Effector memory CD4-positive, alpha-beta T cell (primary cell): Measurements from ENCODE around the gene NFIX.

Experiments used
- DNase-seq, 3 donors: peaks; one replicate each; pipeline ENCODE4 v3.0.0-alpha.2; 2020
- H3K27ac ChIP-seq: 2 replicates; pipeline ENCODE4 v1.7.0; 2013; ENCODE audit warnings: mild to moderate bottlenecking, low read length, moderate library complexity; ENCODE audit not compliant: insufficient read depth, poor library complexity, severe bottlenecking
- H3K27me3 ChIP-seq: replicated peaks from 2 replicates; pipeline ENCODE4 v1.7.0; 2013; ENCODE audit warnings: mild to moderate bottlenecking, low read length; ENCODE audit not compliant: insufficient read depth, control insufficient read depth, poor library complexity, severe bottlenecking
- H3K36me3 ChIP-seq: 2 replicates; pipeline ENCODE4 v1.7.0; 2013; ENCODE audit warnings: mild to moderate bottlenecking, low read length, moderate library complexity; ENCODE audit not compliant: control insufficient read depth, insufficient read depth
- H3K4me1 ChIP-seq: 2 replicates; pipeline ENCODE4 v1.7.0; 2013; ENCODE audit warnings: low read length, mild to moderate bottlenecking; ENCODE audit not compliant: control insufficient read depth, insufficient read depth, poor library complexity, severe bottlenecking
- H3K4me3 ChIP-seq: 2 replicates; pipeline ENCODE4 v1.7.0; 2013; ENCODE audit warnings: low read length, low read depth, mild to moderate bottlenecking; ENCODE audit not compliant: insufficient read depth, poor library complexity, severe bottlenecking
- H3K9me3 ChIP-seq: 2 replicates; pipeline ENCODE4 v1.7.0; 2013; ENCODE audit warnings: mild to moderate bottlenecking, low read length, moderate library complexity; ENCODE audit not compliant: control insufficient read depth

The NFIX gene

GRCh38 chr19:13085666-13086065 is 90.4 kb downstream of the NFIX start:
- H3K4me1 ChIP-seq, result no peaks in the 10 kb centered on the region
- H3K27ac ChIP-seq, result no peak overlapping the region
- H3K9me3 ChIP-seq, result no peaks in the 10 kb centered on the region
- H3K36me3 ChIP-seq, result no peaks in the 10 kb centered on the region
- no peak for DNase-seq
- no peaks in the 10 kb centered on the region for H3K27me3 ChIP-seq
- H3K4me3 ChIP-seq, result no peak overlapping the region

GRCh38 chr19:13086341-13086740 is 91.1 kb downstream of the NFIX start:
- H3K9me3 ChIP-seq, result no peaks in the 10 kb centered on the region
- H3K27me3 ChIP-seq, result no peaks in the 10 kb centered on the region
- no peaks in the 10 kb centered on the region for H3K4me1 ChIP-seq
- H3K27ac ChIP-seq, result no peak overlapping the region
- no peaks in the 10 kb centered on the region for H3K36me3 ChIP-seq
- no peak for DNase-seq
- no peak overlapping the region for H3K4me3 ChIP-seq

DNA sequence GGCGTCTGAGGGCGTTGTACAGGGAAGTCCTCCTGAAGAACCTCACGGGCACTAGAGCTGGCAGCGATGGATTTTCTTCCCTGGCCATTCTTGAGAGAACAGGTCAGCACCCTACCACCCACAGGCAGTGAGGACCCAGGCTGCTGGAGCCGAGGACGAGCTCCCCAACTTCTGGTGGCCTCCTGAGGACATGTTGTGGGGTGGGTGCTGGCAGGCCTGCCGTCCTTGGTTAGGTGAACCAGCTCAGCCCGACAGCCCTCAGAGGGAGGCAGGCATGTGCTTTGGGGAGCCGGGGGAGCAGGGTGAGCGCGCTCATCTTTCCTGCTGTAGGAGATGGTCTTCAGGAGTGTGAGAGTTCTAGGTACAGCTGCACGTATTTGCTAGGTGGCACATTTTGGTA is 92.0 kb downstream of the NFIX start:
- H3K4me3 ChIP-seq, result no peak overlapping the region
- no peaks in the 10 kb centered on the region for H3K4me1 ChIP-seq
- H3K27ac ChIP-seq, result no peak overlapping the region
- H3K36me3 ChIP-seq, result no peaks in the 10 kb centered on the region
- no peaks in the 10 kb centered on the region for H3K27me3 ChIP-seq
- DNase-seq, result no peak
- no peaks in the 10 kb centered on the region for H3K9me3 ChIP-seq

- no peaks in the 10 kb centered on the region for H3K4me1 ChIP-seq
- no peak overlapping the region for H3K4me3 ChIP-seq
- no peak for DNase-seq
- H3K36me3 ChIP-seq, result no peaks in the 10 kb centered on the region
- no peak overlapping the region for H3K27ac ChIP-seq
- H3K27me3 ChIP-seq, result no peaks in the 10 kb centered on the region
- H3K9me3 ChIP-seq, result no peaks in the 10 kb centered on the region
These were observed 92.7 kb downstream of the NFIX start for GRCh38 chr19:13087795-13088537.

- Histone ChIP-seq H3K27ac (no peak overlapping the region), H3K4me3 (no peak overlapping the region), H3K9me3 (no peaks in the 10 kb centered on the region), H3K36me3 (no peaks in the 10 kb centered on the region), H3K4me1 (no peaks in the 10 kb centered on the region), H3K27me3 (no peaks in the 10 kb centered on the region)
- DNase-seq, result no peak
These were observed 94.0 kb downstream of the NFIX start for GRCh38 chr19:13089139-13089856.

DNA sequence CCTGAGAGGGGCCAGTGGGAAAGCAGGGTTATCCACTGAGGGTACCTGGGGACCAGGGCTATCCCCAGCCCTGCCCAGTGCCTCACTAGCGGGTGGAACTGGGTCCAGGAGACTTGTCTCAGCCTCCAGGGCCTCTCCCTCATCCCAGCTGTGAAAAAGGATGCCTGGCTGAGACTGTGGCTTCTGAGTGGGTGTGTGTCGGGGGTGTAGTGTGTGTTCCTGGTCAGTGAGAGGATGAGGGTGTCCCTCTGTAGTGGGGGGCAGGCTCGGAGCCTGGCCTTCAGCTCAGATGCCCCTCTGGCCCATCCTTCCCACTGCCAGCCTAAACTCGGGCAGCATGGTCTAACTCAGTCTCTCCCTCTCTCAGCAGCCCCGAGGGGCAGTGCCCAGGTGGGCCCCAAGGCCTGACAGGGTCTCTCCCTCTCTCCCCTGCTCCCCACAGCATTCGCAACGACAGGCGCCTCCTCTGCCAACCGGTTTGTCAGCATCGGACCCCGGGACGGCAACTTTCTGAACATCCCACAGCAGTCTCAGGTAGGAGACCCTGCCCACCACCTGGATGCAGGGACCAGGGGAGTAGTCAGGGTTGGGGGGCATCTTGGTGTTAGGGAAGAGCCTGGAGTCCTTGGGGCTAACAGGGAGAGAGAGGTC is 94.7 kb downstream of the NFIX start:
- Histone ChIP-seq H3K4me1 (peaks cover 4% of the 10 kb centered on the region), H3K4me3 (no peak overlapping the region), H3K36me3 (no peaks in the 10 kb centered on the region), H3K9me3 (no peaks in the 10 kb centered on the region), H3K27me3 (no peaks in the 10 kb centered on the region), H3K27ac (no peak overlapping the region)
- DNase-seq, result no peak

GRCh38 chr19:13090511-13091231 is 95.4 kb downstream of the NFIX start:
- Histone ChIP-seq H3K4me1 (peaks cover 10% of the 10 kb centered on the region), H3K4me3 (no peak overlapping the region), H3K27ac (no peak overlapping the region), H3K27me3 (peaks cover 3% of the 10 kb centered on the region), H3K9me3 (no peaks in the 10 kb centered on the region), H3K36me3 (no peaks in the 10 kb centered on the region)
- no peak for DNase-seq

DNA sequence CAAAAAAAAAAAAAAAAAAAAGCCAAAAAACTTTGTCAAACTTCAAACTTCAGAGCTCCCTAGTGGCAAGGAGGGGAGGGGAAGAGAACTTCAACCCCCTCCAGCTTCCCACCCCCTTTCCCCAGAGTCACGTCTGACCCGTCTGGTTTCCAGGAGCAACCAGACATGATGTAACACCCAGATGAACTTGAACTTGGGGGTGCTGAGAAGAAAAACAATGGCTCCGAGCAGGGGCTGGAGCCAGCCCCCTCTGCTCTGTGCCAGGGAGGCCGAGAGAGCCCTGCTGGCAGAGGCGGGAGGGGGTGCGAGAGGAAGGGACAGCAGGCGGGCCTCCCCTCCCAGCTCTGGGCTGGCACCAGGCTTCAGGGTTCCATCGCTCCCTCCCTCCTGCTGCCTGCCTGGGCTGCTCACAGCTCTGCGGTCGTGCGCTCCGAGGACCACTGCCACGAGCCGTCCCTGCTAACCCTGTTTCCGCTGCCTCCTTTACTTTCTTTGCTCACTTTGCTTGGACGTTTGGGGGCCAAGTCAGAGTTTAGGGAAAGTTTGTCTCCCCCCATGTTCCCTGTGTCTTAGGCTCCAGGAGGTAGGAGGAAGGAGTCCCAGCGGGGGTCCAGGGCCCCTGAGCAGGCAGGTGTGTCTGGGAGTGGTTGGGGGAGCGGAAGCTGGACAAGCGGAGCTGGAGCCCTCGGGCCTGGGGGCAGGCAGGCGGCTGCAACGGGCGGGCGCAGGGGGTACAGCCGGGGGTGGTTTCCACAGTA is 96.3 kb downstream of the NFIX start:
- Histone ChIP-seq H3K9me3 (no peaks in the 10 kb centered on the region), H3K4me3 (no peak overlapping the region), H3K4me1 (peaks cover 19% of the 10 kb centered on the region), H3K36me3 (no peaks in the 10 kb centered on the region), H3K27me3 (peaks cover 13% of the 10 kb centered on the region), H3K27ac (no peak overlapping the region)
- no peak for DNase-seq

GRCh38 chr19:13092158-13092543 is 96.9 kb downstream of the NFIX start:
- Histone ChIP-seq H3K27ac (no peak overlapping the region), H3K4me1 (peaks cover 25% of the 10 kb centered on the region), H3K27me3 (peaks cover 18% of the 10 kb centered on the region), H3K4me3 (no peak overlapping the region), H3K9me3 (no peaks in the 10 kb centered on the region), H3K36me3 (no peaks in the 10 kb centered on the region)
- DNase-seq, result no peak
